Measurements from ENCODE around the gene TBC1D12.
"Not testable (repeated sequence)": the region's sequence is repeated elsewhere in the genome, so short reads cannot be mapped to it uniquely, and the experiment has no call there.

TBC1D12 gene

GRCh38 chr10:94461503-94461902, 59.2 kb downstream of the TBC1D12 start:
- DNase-seq: no peak

GRCh38 chr10:94462130-94462529, 59.8 kb downstream of the TBC1D12 start:
- DNase-seq: no peak

GRCh38 chr10:94465684-94466083, 63.3 kb downstream of the TBC1D12 start:
- no peak for DNase-seq

- DNase-seq: no peak
These were observed 79.1 kb downstream of the TBC1D12 start for GRCh38 chr10:94481410-94481809.

GRCh38 chr10:94483970-94484369, 81.6 kb downstream of the TBC1D12 start:
- DNase-seq: no peak

GRCh38 chr10:94485094-94485493, 82.8 kb downstream of the TBC1D12 start:
- DNase-seq: no peak

- DNase-seq: no peak
These were observed 85.2 kb downstream of the TBC1D12 start for GRCh38 chr10:94487575-94487974.

GRCh38 chr10:94489107-94489506, 86.8 kb downstream of the TBC1D12 start:
- DNase-seq: no peak

- DNase-seq: no peak
These were observed 87.8 kb downstream of the TBC1D12 start for GRCh38 chr10:94489976-94490788.

GRCh38 chr10:94490789-94491039, 88.4 kb downstream of the TBC1D12 start:
- DNase-seq: no peak

GRCh38 chr10:94493463-94493862, 91.1 kb downstream of the TBC1D12 start:
- no peak for DNase-seq

GRCh38 chr10:94496010-94496409, 93.7 kb downstream of the TBC1D12 start:
- no peak for DNase-seq

GRCh38 chr10:94496646-94497045, 94.3 kb downstream of the TBC1D12 start:
- DNase-seq: no peak

GRCh38 chr10:94500063-94500462, 97.7 kb downstream of the TBC1D12 start:
- DNase-seq: no peak

- DNase-seq: no peak
These were observed 119.2 kb downstream of the TBC1D12 start for GRCh38 chr10:94521276-94522250.

GRCh38 chr10:94524146-94524545, 121.8 kb downstream of the TBC1D12 start:
- DNase-seq: no peak

GRCh38 chr10:94524711-94525110, 122.4 kb downstream of the TBC1D12 start:
- DNase-seq: no peak

GRCh38 chr10:94531550-94531949, 129.2 kb downstream of the TBC1D12 start:
- not testable (repeated sequence) for DNase-seq

- no peak for DNase-seq
These were observed 130.7 kb downstream of the TBC1D12 start for GRCh38 chr10:94533027-94533426.

- DNase-seq: not testable (repeated sequence)
These were observed 139.9 kb downstream of the TBC1D12 start for GRCh38 chr10:94542282-94542681.

GRCh38 chr10:94545391-94546048, 143.2 kb downstream of the TBC1D12 start, which contains the start of gene HELLS:
HELLS (plus strand) TSS chr10:94545788; CDS start chr10:94545922, 134 bp downstream.
- peak; percentile 93 for DNase-seq

- no peak for DNase-seq
These were observed 143.9 kb downstream of the TBC1D12 start for GRCh38 chr10:94546049-94546900.

GRCh38 chr10:94546901-94547185, 144.5 kb downstream of the TBC1D12 start:
- DNase-seq: no peak
